ENCODE measurements around the gene GVQW3.

The GVQW3 gene

GRCh38 chr11:76408171-76408965 lies 27.2 kb downstream of the GVQW3 start:
- TF ChIP-seq POLR2AphosphoS5 (IDR thresholded peaks at IDR 0.05; ENCODE audit: low read depth, low read length) (no peak), TAF1 (IDR thresholded peaks at IDR 0.05; ENCODE audit: borderline replicate concordance, insufficient read depth, low read length) (no peak), REST (IDR thresholded peaks at IDR 0.05; ENCODE audit: insufficient read depth in 1 of 2, low read depth in 2 of 2, low read length in 2 of 2) (no peak), FOXP2 (optimal IDR thresholded peaks at IDR 0.05; ENCODE audit: borderline replicate concordance, extremely low read depth, extremely low read length, insufficient read depth) (no peak), SIN3A (IDR thresholded peaks at IDR 0.05; ENCODE audit: borderline replicate concordance, insufficient read depth, low read length) (no peak)

GRCh38 chr11:76410851-76411357 lies 29.8 kb downstream of the GVQW3 start:
- TF ChIP-seq SIN3A (IDR thresholded peaks at IDR 0.05; ENCODE audit: borderline replicate concordance, insufficient read depth, low read length) (no peak), FOXP2 (optimal IDR thresholded peaks at IDR 0.05; ENCODE audit: borderline replicate concordance, extremely low read depth, extremely low read length, insufficient read depth) (no peak)

- TF ChIP-seq FOXP2 (optimal IDR thresholded peaks at IDR 0.05; ENCODE audit: borderline replicate concordance, extremely low read depth, extremely low read length, insufficient read depth) (no peak), SIN3A (IDR thresholded peaks at IDR 0.05; ENCODE audit: borderline replicate concordance, insufficient read depth, low read length) (no peak), POLR2AphosphoS5 (IDR thresholded peaks at IDR 0.05; ENCODE audit: low read depth, low read length) (no peak), REST (IDR thresholded peaks at IDR 0.05; ENCODE audit: insufficient read depth in 1 of 2, low read depth in 2 of 2, low read length in 2 of 2) (no peak), TAF1 (IDR thresholded peaks at IDR 0.05; ENCODE audit: borderline replicate concordance, insufficient read depth, low read length) (no peak)
These were observed 34.0 kb downstream of the GVQW3 start for GRCh38 chr11:76415073-76415472.

- TF ChIP-seq SIN3A (IDR thresholded peaks at IDR 0.05; ENCODE audit: borderline replicate concordance, insufficient read depth, low read length), result no peak
- no peak for TF ChIP-seq POLR2AphosphoS5 (IDR thresholded peaks at IDR 0.05; ENCODE audit: low read depth, low read length)
- TF ChIP-seq REST (IDR thresholded peaks at IDR 0.05; ENCODE audit: insufficient read depth in 1 of 2, low read depth in 2 of 2, low read length in 2 of 2), result no peak
- TF ChIP-seq TAF1 (IDR thresholded peaks at IDR 0.05; ENCODE audit: borderline replicate concordance, insufficient read depth, low read length), result no peak
- no peak for TF ChIP-seq FOXP2 (optimal IDR thresholded peaks at IDR 0.05; ENCODE audit: borderline replicate concordance, extremely low read depth, extremely low read length, insufficient read depth)
These were observed 38.8 kb downstream of the GVQW3 start for GRCh38 chr11:76419896-76420295.

GRCh38 chr11:76424379-76424778 lies 43.3 kb downstream of the GVQW3 start:
- TF ChIP-seq FOXP2 (optimal IDR thresholded peaks at IDR 0.05; ENCODE audit: borderline replicate concordance, extremely low read depth, extremely low read length, insufficient read depth) (no peak), SIN3A (IDR thresholded peaks at IDR 0.05; ENCODE audit: borderline replicate concordance, insufficient read depth, low read length) (no peak), POLR2AphosphoS5 (IDR thresholded peaks at IDR 0.05; ENCODE audit: low read depth, low read length) (no peak), REST (IDR thresholded peaks at IDR 0.05; ENCODE audit: insufficient read depth in 1 of 2, low read depth in 2 of 2, low read length in 2 of 2) (no peak), TAF1 (IDR thresholded peaks at IDR 0.05; ENCODE audit: borderline replicate concordance, insufficient read depth, low read length) (no peak)

Data from PFSK-1 (cell line).